HEK293 (cell line): ENCODE measurements around the gene R3HDM2.

Experiments used
- ATF2 ChIP-seq: fragments of 450-650 bp; formaldehyde crosslinking; IDR thresholded peaks from 2 replicates; pipeline ENCODE4 v1.5.1; 2016; ENCODE audit warnings: missing biosample characterization, missing genetic modification characterization, low read depth
- CTCF ChIP-seq: fragments of 450-650 bp; formaldehyde crosslinking; IDR thresholded peaks from 2 replicates; pipeline ENCODE4 v1.5.1; 2016; ENCODE audit warnings: missing biosample characterization, missing genetic modification characterization
- GFI1B ChIP-seq: fragments of 450-650 bp; formaldehyde crosslinking; IDR thresholded peaks from 2 replicates; pipeline ENCODE4 v1.5.1; 2016; ENCODE audit warnings: missing biosample characterization, missing genetic modification characterization
- ZBTB44 ChIP-seq: fragments of 450-650 bp; IDR thresholded peaks from 2 replicates; pipeline ENCODE4 v1.5.1; 2018; ENCODE audit warnings: missing biosample characterization, mild to moderate bottlenecking, missing genetic modification characterization
- ZBTB7A ChIP-seq: fragments of 450-650 bp; formaldehyde crosslinking; IDR thresholded peaks from 2 replicates; pipeline ENCODE4 v1.5.1; 2016; ENCODE audit warnings: low read depth, missing biosample characterization, missing genetic modification characterization
- ZFHX2 ChIP-seq: fragments of 450-650 bp; formaldehyde crosslinking; conservative IDR thresholded peaks from 2 replicates; pipeline ENCODE4 v1.5.1; 2016; ENCODE audit warnings: missing biosample characterization, missing genetic modification characterization
- ZNF16 ChIP-seq: fragments of 450-650 bp; formaldehyde crosslinking; IDR thresholded peaks from 2 replicates; pipeline ENCODE4 v1.5.1; 2016; ENCODE audit warnings: low read depth, missing biosample characterization, missing genetic modification characterization
- ZNF394 ChIP-seq: fragments of 450-650 bp; formaldehyde crosslinking; IDR thresholded peaks from 2 replicates; pipeline ENCODE4 v1.5.1; 2016; ENCODE audit warnings: missing biosample characterization, missing genetic modification characterization, mild to moderate bottlenecking, moderate library complexity, borderline replicate concordance
- ZNF639 ChIP-seq: fragments of 450-650 bp; formaldehyde crosslinking; IDR thresholded peaks from 2 replicates; pipeline ENCODE4 v1.5.1; 2016; ENCODE audit warnings: missing biosample characterization, missing genetic modification characterization
- ZNF658 ChIP-seq: fragments of 450-650 bp; formaldehyde crosslinking; IDR thresholded peaks from 2 replicates; pipeline ENCODE4; 2016; ENCODE audit warnings: missing biosample characterization, missing genetic modification characterization
- ZNF660 ChIP-seq: fragments of 450-650 bp; IDR thresholded peaks from 2 replicates; pipeline ENCODE4 v1.5.1; 2018; ENCODE audit warnings: missing biosample characterization, mild to moderate bottlenecking, missing genetic modification characterization
- ZNF785 ChIP-seq: fragments of 450-650 bp; formaldehyde crosslinking; IDR thresholded peaks from 2 replicates; pipeline ENCODE4 v1.5.1; 2016; ENCODE audit warnings: missing biosample characterization, missing genetic modification characterization
- ZSCAN18 ChIP-seq: fragments of 450-650 bp; formaldehyde crosslinking; IDR thresholded peaks from 2 replicates; pipeline ENCODE4 v1.5.1; 2016; ENCODE audit warnings: missing biosample characterization, missing genetic modification characterization

- no peak for TF ChIP-seq ZBTB44 (tag by site-specific recombination)
- no peak for TF ChIP-seq CTCF (tag by site-specific recombination)
- no peak for TF ChIP-seq GFI1B
- TF ChIP-seq ZNF785 (tag by site-specific recombination): no peak
- no peak for TF ChIP-seq ZNF660
- no peak for TF ChIP-seq ZBTB7A (tag by site-specific recombination)
- TF ChIP-seq ZNF639 (tag by site-specific recombination): no peak
- TF ChIP-seq ZNF16 (tag by site-specific recombination): no peak
- TF ChIP-seq ZNF394 (tag by site-specific recombination): no peak
- TF ChIP-seq ZNF658 (tag by site-specific recombination): no peak
- no peak for TF ChIP-seq ATF2 (tag by site-specific recombination)
- no peak for TF ChIP-seq ZFHX2 (tag by site-specific recombination)
- TF ChIP-seq ZSCAN18: no peak
Measured at GRCh38 chr12:57472391-57472790, 41.5 kb upstream of the R3HDM2 start.
